Fibroblast of the aortic adventitia (primary cell): ENCODE results near the gene EMC10. TPM values are rescaled to one million over a fixed set of nuclear protein-coding genes. Genes with fewer than 3 reads are reported as not detected.

ENCODE experiments used
- DNase-seq: peaks from one replicate; pipeline ENCODE4 v3.0.0-alpha.2; 2010; ENCODE audit warnings: low read depth
- H3K4me3 ChIP-seq: 2 replicates; pipeline ENCODE4 v1.5.1; 2011; ENCODE audit warnings: low read depth, mild to moderate bottlenecking, control low read depth, low read length, moderate library complexity
- total RNA-seq: library from RNA; depleted of rRNA; stranded (reverse); fragments of >200 nt; gene quantifications from 2 replicates; pipeline ENCODE4 v1.2.3, GENCODE V29; 2012; ENCODE audit warnings: low replicate concordance
- TF ChIP-seq, protein P1 (sequence below): IDR thresholded peaks from 2 replicates; pipeline ENCODE4 v1.5.1; 2011; ENCODE audit warnings: mild to moderate bottlenecking, low read length, control low read depth, inconsistent platforms; ENCODE audit not compliant: insufficient read depth

The EMC10 gene
- total RNA-seq, 1 donor, result 22.8 TPM

DNA sequence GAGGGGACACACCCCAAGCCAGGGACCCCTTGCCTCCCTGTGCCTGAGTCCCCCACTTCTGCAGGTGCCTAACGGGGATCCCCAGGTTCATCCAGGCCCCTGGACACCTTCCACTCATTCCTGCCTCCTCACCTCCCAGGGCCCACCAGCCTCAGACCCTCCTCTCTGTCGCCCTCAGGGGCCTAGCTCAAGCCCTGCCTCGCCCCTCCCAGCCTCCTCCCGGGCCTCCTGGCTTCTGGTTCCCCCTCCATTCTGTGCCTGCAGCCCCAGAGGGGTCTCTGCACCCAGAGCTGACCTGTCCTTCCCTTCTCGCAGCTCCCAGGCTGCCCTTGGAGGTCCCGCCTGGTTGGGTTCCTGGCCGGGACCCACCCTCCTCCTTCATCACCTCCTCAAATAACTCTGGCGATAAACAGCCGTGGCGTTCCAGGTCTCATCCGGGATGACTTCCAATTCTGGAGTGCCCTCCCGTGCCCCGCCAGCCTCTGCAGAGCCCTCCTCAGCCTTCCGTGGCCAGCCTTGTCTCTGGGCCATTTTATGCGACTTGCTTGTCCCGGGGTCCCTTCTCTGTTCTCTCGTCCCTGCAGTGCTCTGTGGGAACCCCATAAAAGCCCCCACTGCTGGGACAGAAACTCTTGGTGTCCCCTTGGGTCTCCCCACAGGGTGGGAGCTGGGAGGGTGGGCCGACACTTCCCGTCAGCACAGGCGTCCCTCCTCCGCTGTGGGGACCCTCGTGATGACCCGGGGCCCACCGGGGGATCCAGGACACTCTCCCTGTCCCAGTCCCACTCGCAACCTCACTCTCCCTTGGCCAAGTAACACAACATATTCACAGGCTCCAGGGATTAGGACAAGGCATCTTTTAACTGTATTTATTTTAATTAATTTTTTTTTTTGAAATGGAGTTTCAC, 25.5 kb downstream of the EMC10 start:
- no peak overlapping the region for H3K4me3 ChIP-seq
- TF ChIP-seq, protein P1, sequence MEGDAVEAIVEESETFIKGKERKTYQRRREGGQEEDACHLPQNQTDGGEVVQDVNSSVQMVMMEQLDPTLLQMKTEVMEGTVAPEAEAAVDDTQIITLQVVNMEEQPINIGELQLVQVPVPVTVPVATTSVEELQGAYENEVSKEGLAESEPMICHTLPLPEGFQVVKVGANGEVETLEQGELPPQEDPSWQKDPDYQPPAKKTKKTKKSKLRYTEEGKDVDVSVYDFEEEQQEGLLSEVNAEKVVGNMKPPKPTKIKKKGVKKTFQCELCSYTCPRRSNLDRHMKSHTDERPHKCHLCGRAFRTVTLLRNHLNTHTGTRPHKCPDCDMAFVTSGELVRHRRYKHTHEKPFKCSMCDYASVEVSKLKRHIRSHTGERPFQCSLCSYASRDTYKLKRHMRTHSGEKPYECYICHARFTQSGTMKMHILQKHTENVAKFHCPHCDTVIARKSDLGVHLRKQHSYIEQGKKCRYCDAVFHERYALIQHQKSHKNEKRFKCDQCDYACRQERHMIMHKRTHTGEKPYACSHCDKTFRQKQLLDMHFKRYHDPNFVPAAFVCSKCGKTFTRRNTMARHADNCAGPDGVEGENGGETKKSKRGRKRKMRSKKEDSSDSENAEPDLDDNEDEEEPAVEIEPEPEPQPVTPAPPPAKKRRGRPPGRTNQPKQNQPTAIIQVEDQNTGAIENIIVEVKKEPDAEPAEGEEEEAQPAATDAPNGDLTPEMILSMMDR, result no peak
- DNase-seq, result no peak

DNA sequence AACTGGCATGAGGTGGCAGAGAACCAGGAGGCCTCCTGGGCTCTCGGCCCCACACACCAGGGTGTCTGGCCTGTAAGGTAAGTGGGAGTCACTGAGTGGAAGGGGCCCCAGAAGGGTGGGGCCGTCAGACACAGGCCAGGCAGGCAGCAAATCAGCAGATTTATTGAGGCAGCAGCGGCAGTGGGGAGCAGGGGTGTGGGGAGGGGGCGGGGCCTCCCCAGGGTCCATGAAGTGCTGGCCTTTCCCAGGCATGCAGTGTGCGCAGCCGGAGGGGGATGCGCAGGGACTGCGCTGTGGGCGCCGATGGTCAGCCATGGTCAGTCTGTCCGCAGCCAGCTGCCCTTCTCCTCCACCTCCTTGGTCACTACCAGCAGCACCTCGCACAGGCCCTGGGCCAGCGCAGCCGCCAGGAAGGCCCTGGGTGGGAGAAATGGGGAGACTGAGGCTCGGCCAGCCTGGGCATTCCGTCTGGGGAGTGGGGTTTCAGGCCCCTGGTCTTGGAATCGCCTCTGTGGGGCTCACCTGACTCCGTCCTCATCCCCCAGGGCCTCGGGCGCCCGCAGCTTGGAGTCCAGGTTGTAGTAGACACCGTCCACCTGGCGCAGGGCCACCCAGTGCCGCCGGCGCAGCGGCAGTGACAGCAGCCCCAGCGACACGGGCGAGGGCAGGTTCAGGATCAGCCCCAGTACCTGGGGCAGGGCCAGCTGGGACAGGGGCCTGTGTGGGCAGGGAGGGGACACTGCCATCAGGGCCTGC, 29.7 kb downstream of the EMC10 start:
- H3K4me3 ChIP-seq, result no peak overlapping the region
- TF ChIP-seq, protein P1, result no peak
- no peak for DNase-seq

DNA sequence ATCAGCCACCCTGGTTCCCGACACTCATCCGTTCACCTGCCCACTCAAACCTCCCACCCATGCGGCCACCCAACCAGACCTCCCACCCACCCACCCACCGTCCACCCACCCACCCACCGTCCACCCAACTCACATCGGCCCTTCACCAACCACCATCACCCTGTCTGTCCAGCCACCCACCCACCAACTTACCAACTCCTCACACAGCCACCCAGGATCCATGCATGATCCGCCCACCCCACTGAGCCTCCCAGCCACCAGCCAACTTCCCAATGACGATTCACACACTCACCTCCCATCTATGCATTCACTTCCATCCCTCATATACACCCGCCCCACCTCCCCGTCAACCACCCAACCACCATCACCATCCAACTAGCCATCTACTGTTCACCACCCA, 30.4 kb downstream of the EMC10 start:
- H3K4me3 ChIP-seq, result no peak overlapping the region
- DNase-seq, result no peak
- TF ChIP-seq, protein P1, result no peak

DNA sequence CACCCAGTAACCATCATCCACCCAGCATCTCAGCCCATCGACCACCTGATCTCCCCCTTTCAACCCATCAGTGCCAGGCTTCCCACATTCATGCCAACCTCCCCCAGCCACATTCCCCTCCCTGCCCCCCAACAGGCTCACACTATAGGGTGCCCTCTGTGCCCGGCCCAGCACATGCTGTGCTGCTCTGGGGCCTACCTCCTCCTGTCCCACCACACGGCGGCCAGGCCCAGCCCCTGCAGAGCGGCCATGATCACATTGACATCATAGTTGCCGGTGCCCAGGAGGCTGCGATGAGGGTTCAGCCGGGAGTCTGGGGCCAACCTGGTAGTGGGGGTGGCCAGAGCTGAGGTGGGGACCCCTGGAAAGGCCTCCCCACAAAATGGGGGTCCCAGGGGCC, 31.1 kb downstream of the EMC10 start:
- DNase-seq, result no peak
- TF ChIP-seq, protein P1, result no peak
- no peak overlapping the region for H3K4me3 ChIP-seq

DNA sequence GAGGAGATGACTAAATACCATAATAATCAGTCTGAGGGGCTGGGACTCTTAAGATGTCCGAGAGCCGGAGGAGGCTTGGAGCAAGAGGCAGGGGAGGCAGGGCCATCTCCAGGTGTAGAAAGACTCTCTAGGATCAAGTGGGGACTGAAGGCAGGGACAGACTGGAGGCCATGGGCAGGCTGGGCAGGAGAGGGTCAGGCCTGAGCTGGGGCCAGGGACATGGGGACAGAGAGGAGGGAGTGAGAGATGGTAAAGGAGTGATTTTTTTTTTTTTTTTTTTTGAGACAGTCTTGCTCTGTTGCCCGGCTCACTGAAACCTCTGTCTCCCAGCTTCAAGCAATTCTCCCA, 32.5 kb downstream of the EMC10 start:
- no peak overlapping the region for H3K4me3 ChIP-seq
- TF ChIP-seq, protein P1, result no peak
- DNase-seq, result no peak

DNA sequence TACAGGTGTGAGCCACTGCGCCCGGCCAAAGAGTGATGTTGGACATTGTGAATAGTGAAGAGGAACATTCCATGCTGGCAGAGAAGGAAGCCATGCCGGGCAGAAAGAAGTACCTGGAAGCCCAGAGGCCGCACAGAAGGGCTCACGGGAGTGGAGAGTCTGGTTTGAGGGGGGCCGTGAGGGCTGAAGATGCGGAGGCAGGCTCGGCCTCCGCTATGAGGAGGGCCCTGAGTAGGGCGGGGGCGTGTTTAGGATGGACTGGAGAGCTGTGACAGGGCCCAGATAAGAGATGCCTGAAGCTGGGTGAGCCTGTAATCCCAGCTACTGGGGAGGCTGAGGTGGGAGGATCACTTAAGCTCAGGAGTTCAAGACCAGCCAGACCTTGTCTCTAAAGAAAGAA, 33.1 kb downstream of the EMC10 start:
- TF ChIP-seq, protein P1, result no peak
- no peak for DNase-seq

More for the DNA sequence above, 33.1 kb downstream of the EMC10 start:
- no peak overlapping the region for H3K4me3 ChIP-seq
